ENCODE results near the gene RARS2.

DNA sequence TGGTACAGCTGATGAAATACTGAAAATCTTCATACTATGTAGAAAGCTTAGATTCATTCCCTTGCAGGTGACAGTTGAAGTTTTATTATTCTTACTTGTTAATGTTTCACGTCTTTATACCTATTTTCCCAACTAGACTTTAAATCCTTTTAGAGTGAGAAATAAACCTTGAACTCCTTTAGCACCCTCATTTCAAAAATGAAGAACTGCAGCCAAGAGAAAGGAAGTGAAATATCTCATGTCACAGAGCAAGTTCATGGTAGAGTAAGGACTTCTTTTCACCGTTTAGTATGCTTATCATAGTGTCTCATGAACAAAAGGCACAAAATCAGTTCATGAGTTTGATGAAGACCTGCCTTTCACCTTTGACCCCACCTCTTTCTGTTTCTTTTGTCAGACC lies 38.6 kb upstream of the RARS2 start:
- TF ChIP-seq, protein P1, sequence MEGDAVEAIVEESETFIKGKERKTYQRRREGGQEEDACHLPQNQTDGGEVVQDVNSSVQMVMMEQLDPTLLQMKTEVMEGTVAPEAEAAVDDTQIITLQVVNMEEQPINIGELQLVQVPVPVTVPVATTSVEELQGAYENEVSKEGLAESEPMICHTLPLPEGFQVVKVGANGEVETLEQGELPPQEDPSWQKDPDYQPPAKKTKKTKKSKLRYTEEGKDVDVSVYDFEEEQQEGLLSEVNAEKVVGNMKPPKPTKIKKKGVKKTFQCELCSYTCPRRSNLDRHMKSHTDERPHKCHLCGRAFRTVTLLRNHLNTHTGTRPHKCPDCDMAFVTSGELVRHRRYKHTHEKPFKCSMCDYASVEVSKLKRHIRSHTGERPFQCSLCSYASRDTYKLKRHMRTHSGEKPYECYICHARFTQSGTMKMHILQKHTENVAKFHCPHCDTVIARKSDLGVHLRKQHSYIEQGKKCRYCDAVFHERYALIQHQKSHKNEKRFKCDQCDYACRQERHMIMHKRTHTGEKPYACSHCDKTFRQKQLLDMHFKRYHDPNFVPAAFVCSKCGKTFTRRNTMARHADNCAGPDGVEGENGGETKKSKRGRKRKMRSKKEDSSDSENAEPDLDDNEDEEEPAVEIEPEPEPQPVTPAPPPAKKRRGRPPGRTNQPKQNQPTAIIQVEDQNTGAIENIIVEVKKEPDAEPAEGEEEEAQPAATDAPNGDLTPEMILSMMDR (IDR thresholded peaks at IDR 0.05; ENCODE audit: insufficient read depth, low read depth, low read length) = no peak
- no peak for TF ChIP-seq EZH2 (IDR thresholded peaks at IDR 0.05; ENCODE audit: insufficient read depth, low read length)
